ENCODE data around the gene STARD13.

The STARD13 gene

GRCh38 chr13:33316890-33317289 lies 31.3 kb upstream of the STARD13 start:
- TF ChIP-seq CTCF (IDR thresholded peaks at IDR 0.05), result no peak

GRCh38 chr13:33313504-33313903 lies 27.9 kb upstream of the STARD13 start:
- no peak for TF ChIP-seq CTCF (IDR thresholded peaks at IDR 0.05)

GRCh38 chr13:33312861-33313212 lies 27.3 kb upstream of the STARD13 start:
- TF ChIP-seq CTCF (IDR thresholded peaks at IDR 0.05), result no peak

GRCh38 chr13:33312150-33312860 lies 26.8 kb upstream of the STARD13 start:
- no peak for TF ChIP-seq CTCF (IDR thresholded peaks at IDR 0.05)

GRCh38 chr13:33311040-33311439 lies 25.5 kb upstream of the STARD13 start:
- no peak for TF ChIP-seq CTCF (IDR thresholded peaks at IDR 0.05)

- no peak for TF ChIP-seq CTCF (IDR thresholded peaks at IDR 0.05)
Observed at GRCh38 chr13:33310245-33311038, 24.9 kb upstream of the STARD13 start.

GRCh38 chr13:33308863-33309262 lies 23.3 kb upstream of the STARD13 start:
- TF ChIP-seq CTCF (IDR thresholded peaks at IDR 0.05), result no peak
